ENCODE results near the gene JTB.
"Not testable (repeated sequence)": the region's sequence is repeated elsewhere in the genome, so short reads cannot be mapped to it uniquely, and the experiment has no call there.

The JTB gene

GRCh38 chr1:153985941-153986761 lies 8.7 kb upstream of the JTB start, which contains the start of gene RAB13:
Gene RAB13 (minus strand): TSS chr1:153986339. CDS start chr1:153986236, 103 bp downstream.
- peak within 1 kb of the TSS; percentile 66 for H3K4me3 ChIP-seq (ENCODE audit: low read depth, low read length)
- no peak for TF ChIP-seq CTCF (IDR thresholded peaks at IDR 0.05; ENCODE audit: low read depth, low read length)

GRCh38 chr1:153985341-153985912 lies 8.0 kb upstream of the JTB start:
- H3K4me3 ChIP-seq (ENCODE audit: low read depth, low read length) = peak overlapping the region; percentile 66
- TF ChIP-seq CTCF (IDR thresholded peaks at IDR 0.05; ENCODE audit: low read depth, low read length) = no peak

GRCh38 chr1:153984123-153984894 lies 6.8 kb upstream of the JTB start:
- TF ChIP-seq CTCF (IDR thresholded peaks at IDR 0.05; ENCODE audit: low read depth, low read length) = no peak
- peak overlapping the region; percentile 66 for H3K4me3 ChIP-seq (ENCODE audit: low read depth, low read length)

- H3K4me3 ChIP-seq (ENCODE audit: low read depth, low read length) = not testable (repeated sequence)
These were observed 4.3 kb upstream of the JTB start for GRCh38 chr1:153981735-153982134.

GRCh38 chr1:153979091-153979490 lies 1.6 kb upstream of the JTB start:
- H3K4me3 ChIP-seq (ENCODE audit: low read depth, low read length) = not testable (repeated sequence)

GRCh38 chr1:153978274-153978909 lies 918 bp upstream of the JTB start:
- no peak for TF ChIP-seq CTCF (IDR thresholded peaks at IDR 0.05; ENCODE audit: low read depth, low read length)
- H3K4me3 ChIP-seq (ENCODE audit: low read depth, low read length) = peak overlapping the region; percentile 97

GRCh38 chr1:153976819-153977249 lies 640 bp downstream of the JTB start:
- peak overlapping the region; percentile 97 for H3K4me3 ChIP-seq (ENCODE audit: low read depth, low read length)
- TF ChIP-seq CTCF (IDR thresholded peaks at IDR 0.05; ENCODE audit: low read depth, low read length) = no peak
